ENCODE results near the gene CCAR1.
"Not testable (repeated sequence)": the region's sequence is repeated elsewhere in the genome, so short reads cannot be mapped to it uniquely, and the experiment has no call there.

Gene CCAR1

GRCh38 chr10:68767407-68767806 is 46.4 kb downstream of the CCAR1 start:
- not testable (repeated sequence) for DNase-seq

GRCh38 chr10:68781613-68782574 is 60.9 kb downstream of the CCAR1 start:
- DNase-seq, result no peak

GRCh38 chr10:68784476-68784875 is 63.4 kb downstream of the CCAR1 start:
- DNase-seq, result no peak

GRCh38 chr10:68787813-68788212 is 66.8 kb downstream of the CCAR1 start:
- DNase-seq, result no peak

- no peak for DNase-seq
Observed at GRCh38 chr10:68790476-68790875, 69.4 kb downstream of the CCAR1 start.

- no peak for DNase-seq
Observed at GRCh38 chr10:68792115-68792514, 71.1 kb downstream of the CCAR1 start.

- no peak for DNase-seq
Observed at GRCh38 chr10:68795886-68796532, 75.0 kb downstream of the CCAR1 start.

GRCh38 chr10:68796605-68797004 is 75.6 kb downstream of the CCAR1 start:
- no peak for DNase-seq

- DNase-seq, result no peak
Observed at GRCh38 chr10:68800211-68800610, 79.2 kb downstream of the CCAR1 start.

GRCh38 chr10:68804692-68805091 is 83.7 kb downstream of the CCAR1 start:
- DNase-seq, result no peak

GRCh38 chr10:68810830-68811229 is 89.8 kb downstream of the CCAR1 start:
- DNase-seq, result not testable (repeated sequence)

GRCh38 chr10:68811314-68812009 is 90.4 kb downstream of the CCAR1 start:
- DNase-seq, result no peak

GRCh38 chr10:68812420-68812819 is 91.4 kb downstream of the CCAR1 start:
- DNase-seq, result no peak

- no peak for DNase-seq
Observed at GRCh38 chr10:68813559-68813958, 92.5 kb downstream of the CCAR1 start.

GRCh38 chr10:68816796-68817412 is 95.9 kb downstream of the CCAR1 start:
- no peak for DNase-seq

- not testable (repeated sequence) for DNase-seq
Observed at GRCh38 chr10:68820359-68820758, 99.3 kb downstream of the CCAR1 start.

- not testable (repeated sequence) for DNase-seq
Observed at GRCh38 chr10:68822626-68823025, 101.6 kb downstream of the CCAR1 start.

GRCh38 chr10:68826764-68827591 is 105.9 kb downstream of the CCAR1 start, which contains the start of gene STOX1:
TSS of gene STOX1 (plus strand) at chr10:68827531. CDS start at chr10:68827624, 93 bp downstream.
- DNase-seq, result peak; percentile 37

GRCh38 chr10:68827592-68827959 is 106.5 kb downstream of the CCAR1 start:
- DNase-seq, result not testable (repeated sequence)

GRCh38 chr10:68828083-68828601 is 107.1 kb downstream of the CCAR1 start:
- DNase-seq, result not testable (repeated sequence)

- no peak for DNase-seq
Observed at GRCh38 chr10:68828833-68829232, 107.8 kb downstream of the CCAR1 start.

GRCh38 chr10:68829521-68829920 is 108.5 kb downstream of the CCAR1 start:
- no peak for DNase-seq
